GM10248 (cell line): ENCODE measurements around the gene ATR.

Source experiments
- CTCF ChIA-PET: fragments of 300-600 bp; sonication (Branson Sonifier 250); formaldehyde crosslinking; extraction: SDS; loops from one replicate; lab custom pipeline; 2021; ENCODE audit warnings: antibody characterized with exemption; lab: Yijun Ruan, JAX
- POLR2A ChIA-PET: fragments of 350-650 bp; sonication (Branson Sonifier 250); formaldehyde crosslinking; extraction: SDS; loops from one replicate; lab custom pipeline; 2020; ENCODE audit warnings: antibody characterized with exemption; lab: Yijun Ruan, JAX
- DNase-seq: peaks from one replicate; pipeline ENCODE4 v3.0.0; 2012; ENCODE audit errors: extremely low spot score
- CTCF ChIP-seq: IDR thresholded peaks from 2 replicates; pipeline ENCODE4 v1.5.1; 2012; ENCODE audit warnings: mild to moderate bottlenecking, low read depth; ENCODE audit errors: extremely low read depth, missing control alignments, control extremely low read depth

ATR gene

DNA sequence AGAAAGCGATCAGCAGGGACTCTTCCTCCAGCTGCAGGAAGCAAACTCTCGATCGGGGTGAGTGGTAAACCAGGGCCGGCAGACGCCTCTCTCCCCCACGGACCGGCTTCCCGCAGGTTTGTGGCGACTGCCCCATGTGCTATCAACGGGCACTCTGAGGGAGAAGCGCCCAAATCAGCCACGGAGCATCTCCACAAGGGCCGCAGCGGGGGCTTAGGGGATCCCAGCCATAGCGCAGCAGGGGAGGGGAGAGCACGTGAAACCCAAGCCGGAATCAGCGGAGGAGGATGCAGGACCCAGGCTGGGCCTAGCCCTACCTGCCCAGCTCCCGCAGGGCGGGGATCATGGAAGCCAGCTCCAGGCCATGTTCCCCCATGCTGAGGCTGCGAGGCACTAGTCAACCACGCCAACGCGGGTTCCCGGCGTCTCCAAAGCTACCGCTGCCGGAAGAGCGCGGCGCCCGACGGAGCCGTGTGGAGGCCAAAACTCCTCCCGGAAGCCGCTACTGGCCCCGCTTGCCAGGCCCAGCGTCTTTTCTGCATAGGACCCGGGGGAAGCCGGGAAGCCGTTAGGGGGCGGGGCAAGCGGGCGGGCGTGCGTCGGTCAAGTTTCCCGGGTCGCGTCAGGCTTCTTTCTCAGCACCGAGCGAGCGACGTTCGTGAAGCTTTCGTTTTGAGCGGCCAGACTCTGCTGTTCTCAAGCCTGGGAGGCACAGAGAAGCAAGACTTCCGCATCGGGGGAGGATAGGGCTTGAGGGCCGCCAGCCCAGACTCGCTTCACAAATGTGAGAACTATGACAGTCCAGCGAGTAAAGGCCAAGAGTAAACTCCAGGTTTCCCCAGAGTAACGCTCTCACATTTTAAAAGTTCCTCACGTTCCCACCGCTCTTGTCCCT is at the start of gene ATR:
TSS of gene ATR (minus strand) at position 405 of the 895 bp plus-strand sequence. CDS start at position 376, 29 bp downstream.
- DNase-seq = peak; percentile 95
- ChIA-PET CTCF (interaction anchor here (0.9 to 2.7 kb wide), 5 partner anchors 9 to 135 kb away, joined by 3 to 11 read pairs (median 5); no protein-coding TSS in a partner anchor), POLR2A (interaction anchor here (0.6 to 1.1 kb wide), 4 partner anchors 9 to 423 kb away, joined by 3 to 6 read pairs (median 4); partner anchors contain the start of gene U2SURP)
- no peak for TF ChIP-seq CTCF

GRCh38 chr3:142626971-142627370 is 48.4 kb upstream of the ATR start:
- DNase-seq = no peak
- ChIA-PET POLR2A (no interaction called here), CTCF (interaction anchor here (0.7 to 1.6 kb wide), 3 partner anchors 10 to 18 kb away, joined by 3 read pairs; no protein-coding TSS in a partner anchor)
- no peak for TF ChIP-seq CTCF

DNA sequence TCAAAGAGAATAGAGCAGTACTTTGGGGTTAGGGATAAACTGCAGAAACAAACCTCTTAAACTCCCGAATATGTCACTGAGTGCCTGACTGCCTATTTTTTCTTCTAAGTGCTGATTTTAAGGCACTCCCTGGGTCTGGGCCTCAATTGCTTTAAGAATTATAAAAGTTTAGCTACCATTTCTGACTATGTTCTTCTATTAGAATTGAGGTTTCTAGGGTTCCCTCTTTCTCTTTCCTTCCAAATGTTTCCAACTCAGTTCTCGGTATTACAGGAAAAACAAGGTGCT is 46.6 kb upstream of the ATR start:
- no peak for DNase-seq
- TF ChIP-seq CTCF = no peak
- CTCF ChIA-PET = interaction anchor here (1.0 kb wide), 1 partner anchor 26 kb away, joined by 5 read pairs; no protein-coding TSS in a partner anchor
- POLR2A ChIA-PET = no interaction called here

GRCh38 chr3:142624341-142625152 is 46.0 kb upstream of the ATR start:
- ChIA-PET CTCF (interaction anchor here (1.0 to 1.6 kb wide), 5 partner anchors 11 to 204 kb away, joined by 3 to 5 read pairs (median 3); no protein-coding TSS in a partner anchor), POLR2A (no interaction called here)
- DNase-seq = no peak
- TF ChIP-seq CTCF = no peak

GRCh38 chr3:142623194-142623593 is 44.7 kb upstream of the ATR start:
- POLR2A ChIA-PET = no interaction called here
- CTCF ChIA-PET = interaction anchor here (0.9 to 1.6 kb wide), 3 partner anchors 10 to 206 kb away, joined by 3 read pairs; no protein-coding TSS in a partner anchor
- TF ChIP-seq CTCF = no peak
- DNase-seq = no peak

GRCh38 chr3:142622405-142622804 is 43.9 kb upstream of the ATR start:
- POLR2A ChIA-PET = no interaction called here
- DNase-seq = no peak
- CTCF ChIA-PET = interaction anchor here (0.9 kb wide), 1 partner anchor 207 kb away, joined by 3 read pairs; no protein-coding TSS in a partner anchor
- TF ChIP-seq CTCF = no peak
